GM12878 (cell line): ENCODE results near the gene NXPE4. TPM values are rescaled to one million over a fixed set of nuclear protein-coding genes. Genes with fewer than 3 reads are reported as not detected.

Source experiments
- ASH2L ChIP-seq: fragments of 300-600, 200-600 bp; sonication (generic); IDR thresholded peaks from 2 replicates; pipeline ENCODE4 v1.6.1; 2017; ENCODE audit warnings: low read depth, mild to moderate bottlenecking, borderline replicate concordance
- JUND ChIP-seq: IDR thresholded peaks from 2 replicates; pipeline ENCODE4 v1.6.1; 2012; ENCODE audit warnings: low read depth, mild to moderate bottlenecking, low read length, improper control_type of control experiment, moderate library complexity
- SMARCA5 ChIP-seq: fragments of 450-650 bp; IDR thresholded peaks from 2 replicates; pipeline ENCODE4 v1.6.1; 2017; ENCODE audit warnings: mild to moderate bottlenecking
- YY1 ChIP-seq: IDR thresholded peaks from 2 replicates; pipeline ENCODE4 v1.6.1; 2011; ENCODE audit warnings: low read depth, mild to moderate bottlenecking, low read length
- polyA plus RNA-seq, 11 experiments: library from polyadenylated mRNA; depleted of rRNA in 4 of 11; unstranded in 6 of 11; stranded (reverse) in 5 of 11; fragments of >200 nt; fragmentation: Nextera tagmentation in 4 of 11; fragmentation: Illumina TruSeq in 1 of 11; extraction: Ambion mirVana in 4 of 11; extraction: Trizol in 1 of 11; gene quantifications; 1 replicate in 1 of 11; 2 replicates in 10 of 11; pipeline versions ENCODE4 v1.2.1 to v1.2.3, GENCODE V29; 2011 to 2016; ENCODE audit warnings: inconsistent platforms in 2 of 11, missing spikeins in 2 of 11, low read depth in 1 of 11
- total RNA-seq, 4 experiments: library from RNA; depleted of rRNA in 3 of 4; stranded (reverse); fragments of >200 nt in 3 of 4; fragmentation: Illumina TruSeq in 1 of 4; extraction: Trizol in 1 of 4; gene quantifications; 2 replicates each; pipeline versions ENCODE4 v1.2.1 to v1.2.3, GENCODE V29; 2013 to 2021
- TF ChIP-seq, protein P1 (sequence below): IDR thresholded peaks from 2 replicates; pipeline ENCODE4 v1.6.1; 2011; ENCODE audit warnings: low read depth, low read length, improper control_type of control experiment, borderline replicate concordance
- TF ChIP-seq, protein P2 (sequence below): fragments of 450-650 bp; IDR thresholded peaks from 2 replicates; pipeline ENCODE4 v1.6.1; 2016; ENCODE audit warnings: mild to moderate bottlenecking, moderate library complexity, borderline replicate concordance
- TF ChIP-seq, protein P3 (sequence below): fragments of 450-650 bp; IDR thresholded peaks from 2 replicates; pipeline ENCODE4 v1.6.1; 2017; ENCODE audit warnings: borderline replicate concordance

NXPE4 gene
- total and polyA plus RNA-seq, 10 of the 15 experiments (the other 5 are each of a cell fraction or from before 2014, with no cell fraction given) = not detected

DNA sequence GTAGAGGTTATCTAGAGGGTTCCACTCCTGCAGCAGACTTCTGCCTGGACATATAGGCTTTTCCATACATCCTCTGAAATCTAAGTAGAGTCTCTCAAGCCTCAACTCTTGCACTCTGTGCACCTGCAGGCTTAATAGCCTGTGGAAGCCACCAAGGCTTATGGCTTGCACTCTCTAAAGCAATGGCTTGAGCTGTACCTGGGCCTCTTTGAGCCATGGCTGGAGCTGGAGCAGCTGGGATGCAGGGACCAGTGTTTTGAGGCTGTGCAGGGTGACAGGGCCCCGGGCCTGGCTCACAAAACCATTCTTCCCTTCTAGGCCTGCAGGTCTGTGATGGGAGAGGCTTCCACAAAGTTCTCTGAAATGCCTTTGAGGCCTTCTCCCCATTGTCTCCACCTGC is 2.9 kb upstream of the NXPE4 start (continued):
- TF ChIP-seq JUND (no peak), SMARCA5 (no peak), ASH2L (no peak), YY1 (no peak)
- TF ChIP-seq, protein P1, sequence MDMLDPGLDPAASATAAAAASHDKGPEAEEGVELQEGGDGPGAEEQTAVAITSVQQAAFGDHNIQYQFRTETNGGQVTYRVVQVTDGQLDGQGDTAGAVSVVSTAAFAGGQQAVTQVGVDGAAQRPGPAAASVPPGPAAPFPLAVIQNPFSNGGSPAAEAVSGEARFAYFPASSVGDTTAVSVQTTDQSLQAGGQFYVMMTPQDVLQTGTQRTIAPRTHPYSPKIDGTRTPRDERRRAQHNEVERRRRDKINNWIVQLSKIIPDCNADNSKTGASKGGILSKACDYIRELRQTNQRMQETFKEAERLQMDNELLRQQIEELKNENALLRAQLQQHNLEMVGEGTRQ = no peak
- TF ChIP-seq, protein P2, sequence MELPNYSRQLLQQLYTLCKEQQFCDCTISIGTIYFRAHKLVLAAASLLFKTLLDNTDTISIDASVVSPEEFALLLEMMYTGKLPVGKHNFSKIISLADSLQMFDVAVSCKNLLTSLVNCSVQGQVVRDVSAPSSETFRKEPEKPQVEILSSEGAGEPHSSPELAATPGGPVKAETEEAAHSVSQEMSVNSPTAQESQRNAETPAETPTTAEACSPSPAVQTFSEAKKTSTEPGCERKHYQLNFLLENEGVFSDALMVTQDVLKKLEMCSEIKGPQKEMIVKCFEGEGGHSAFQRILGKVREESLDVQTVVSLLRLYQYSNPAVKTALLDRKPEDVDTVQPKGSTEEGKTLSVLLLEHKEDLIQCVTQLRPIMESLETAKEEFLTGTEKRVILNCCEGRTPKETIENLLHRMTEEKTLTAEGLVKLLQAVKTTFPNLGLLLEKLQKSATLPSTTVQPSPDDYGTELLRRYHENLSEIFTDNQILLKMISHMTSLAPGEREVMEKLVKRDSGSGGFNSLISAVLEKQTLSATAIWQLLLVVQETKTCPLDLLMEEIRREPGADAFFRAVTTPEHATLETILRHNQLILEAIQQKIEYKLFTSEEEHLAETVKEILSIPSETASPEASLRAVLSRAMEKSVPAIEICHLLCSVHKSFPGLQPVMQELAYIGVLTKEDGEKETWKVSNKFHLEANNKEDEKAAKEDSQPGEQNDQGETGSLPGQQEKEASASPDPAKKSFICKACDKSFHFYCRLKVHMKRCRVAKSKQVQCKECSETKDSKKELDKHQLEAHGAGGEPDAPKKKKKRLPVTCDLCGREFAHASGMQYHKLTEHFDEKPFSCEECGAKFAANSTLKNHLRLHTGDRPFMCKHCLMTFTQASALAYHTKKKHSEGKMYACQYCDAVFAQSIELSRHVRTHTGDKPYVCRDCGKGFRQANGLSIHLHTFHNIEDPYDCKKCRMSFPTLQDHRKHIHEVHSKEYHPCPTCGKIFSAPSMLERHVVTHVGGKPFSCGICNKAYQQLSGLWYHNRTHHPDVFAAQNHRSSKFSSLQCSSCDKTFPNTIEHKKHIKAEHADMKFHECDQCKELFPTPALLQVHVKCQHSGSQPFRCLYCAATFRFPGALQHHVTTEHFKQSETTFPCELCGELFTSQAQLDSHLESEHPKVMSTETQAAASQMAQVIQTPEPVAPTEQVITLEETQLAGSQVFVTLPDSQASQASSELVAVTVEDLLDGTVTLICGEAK = no peak
- TF ChIP-seq, protein P3, sequence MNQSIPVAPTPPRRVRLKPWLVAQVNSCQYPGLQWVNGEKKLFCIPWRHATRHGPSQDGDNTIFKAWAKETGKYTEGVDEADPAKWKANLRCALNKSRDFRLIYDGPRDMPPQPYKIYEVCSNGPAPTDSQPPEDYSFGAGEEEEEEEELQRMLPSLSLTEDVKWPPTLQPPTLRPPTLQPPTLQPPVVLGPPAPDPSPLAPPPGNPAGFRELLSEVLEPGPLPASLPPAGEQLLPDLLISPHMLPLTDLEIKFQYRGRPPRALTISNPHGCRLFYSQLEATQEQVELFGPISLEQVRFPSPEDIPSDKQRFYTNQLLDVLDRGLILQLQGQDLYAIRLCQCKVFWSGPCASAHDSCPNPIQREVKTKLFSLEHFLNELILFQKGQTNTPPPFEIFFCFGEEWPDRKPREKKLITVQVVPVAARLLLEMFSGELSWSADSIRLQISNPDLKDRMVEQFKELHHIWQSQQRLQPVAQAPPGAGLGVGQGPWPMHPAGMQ = no peak
- TF ChIP-seq, all 136 proteins: peak for 0
